NCI-H1436 treated with DMSO at 0.1 percent for 48 hours (cell line): ENCODE data around the gene CXCL11.
"Not testable (repeated sequence)": the region's sequence is repeated elsewhere in the genome, so short reads cannot be mapped to it uniquely, and the experiment has no call there.

ENCODE experiments used
- DNase-seq: peaks from one replicate; lab custom pipeline; 2025; lab: John Stamatoyannopoulos, UW

CXCL11 gene

DNA sequence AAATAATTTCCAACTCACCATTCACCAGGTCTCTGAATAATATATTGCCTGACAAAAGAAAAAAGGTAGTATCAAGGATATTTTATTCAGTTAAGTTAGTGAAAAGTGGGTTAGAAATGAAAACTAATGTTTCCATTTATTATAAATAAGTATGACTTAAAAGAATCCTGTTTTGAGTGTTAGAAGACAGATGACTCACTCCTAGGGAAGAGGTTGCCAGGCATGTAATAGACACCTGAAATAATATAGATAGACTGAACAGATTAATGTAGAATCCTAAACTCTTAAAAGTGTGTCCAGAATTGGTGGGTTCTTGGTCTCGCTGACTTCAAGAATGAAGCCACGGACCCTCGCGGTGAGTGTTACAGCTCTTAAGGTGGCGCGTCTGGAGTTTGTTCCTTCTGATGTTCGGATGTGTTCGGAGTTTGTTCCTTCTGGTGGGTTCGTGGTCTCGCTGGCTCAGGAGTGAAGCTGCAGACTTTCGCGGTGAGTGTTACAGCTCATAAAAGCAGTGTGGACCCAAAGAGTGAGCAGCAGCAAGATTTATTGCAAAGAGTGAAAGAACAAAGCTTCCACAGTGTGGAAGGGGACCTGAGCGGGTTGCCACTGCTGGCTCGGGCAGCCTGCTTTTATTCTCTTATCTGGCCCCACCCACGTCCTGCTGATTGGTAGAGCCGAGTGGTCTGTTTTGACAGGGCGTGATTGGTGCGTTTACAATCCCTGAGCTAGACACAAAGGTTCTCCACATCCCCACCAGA is 6.5 kb upstream of the CXCL11 start:
- not testable (repeated sequence) for DNase-seq

- no peak for DNase-seq
Measured at GRCh38 chr4:76036855-76037254, 985 bp upstream of the CXCL11 start.

GRCh38 chr4:76035141-76035540 is 729 bp downstream of the CXCL11 start:
- DNase-seq = no peak

- no peak for DNase-seq
Measured at GRCh38 chr4:76029300-76029699, 6.6 kb downstream of the CXCL11 start.

DNA sequence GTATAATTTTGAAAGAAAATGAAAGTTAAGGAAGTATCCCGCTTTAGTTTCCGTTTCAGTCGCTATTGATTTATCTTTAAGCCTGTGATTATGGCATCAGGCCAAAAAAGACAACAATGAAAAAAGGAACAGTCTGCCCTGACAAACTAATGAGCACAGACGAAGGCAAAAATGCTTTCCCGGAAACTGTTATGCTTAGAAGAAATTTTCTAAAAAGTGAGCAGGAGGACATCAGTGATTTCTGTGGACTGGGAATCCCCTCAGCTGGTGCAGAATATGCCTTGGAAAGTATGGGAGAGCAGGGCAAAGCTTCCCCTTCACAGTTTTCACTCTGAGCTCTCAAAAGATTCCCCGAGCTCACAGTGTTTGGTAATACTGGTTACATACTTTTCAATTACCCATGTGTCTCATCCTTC is 7.5 kb downstream of the CXCL11 start:
- no peak for DNase-seq

DNA sequence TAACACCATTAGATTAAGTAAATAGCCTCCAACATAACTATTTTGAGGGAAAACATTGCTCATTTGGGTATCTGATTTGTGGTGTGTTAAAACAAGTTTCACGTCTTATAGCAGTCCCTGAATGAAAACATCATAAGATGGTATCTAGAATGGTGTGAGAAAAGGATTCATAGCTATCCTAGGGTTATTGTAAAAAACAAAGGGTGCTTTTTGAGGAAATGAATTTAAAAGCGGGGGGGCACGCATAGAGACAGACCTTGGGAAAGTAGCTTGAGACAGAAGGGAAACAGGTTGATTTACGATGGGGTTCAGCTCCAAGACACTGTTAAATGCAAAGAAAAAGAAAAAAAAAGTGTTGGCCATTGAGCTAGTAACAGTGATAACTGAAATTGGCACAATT is 11.8 kb downstream of the CXCL11 start:
- no peak for DNase-seq

DNA sequence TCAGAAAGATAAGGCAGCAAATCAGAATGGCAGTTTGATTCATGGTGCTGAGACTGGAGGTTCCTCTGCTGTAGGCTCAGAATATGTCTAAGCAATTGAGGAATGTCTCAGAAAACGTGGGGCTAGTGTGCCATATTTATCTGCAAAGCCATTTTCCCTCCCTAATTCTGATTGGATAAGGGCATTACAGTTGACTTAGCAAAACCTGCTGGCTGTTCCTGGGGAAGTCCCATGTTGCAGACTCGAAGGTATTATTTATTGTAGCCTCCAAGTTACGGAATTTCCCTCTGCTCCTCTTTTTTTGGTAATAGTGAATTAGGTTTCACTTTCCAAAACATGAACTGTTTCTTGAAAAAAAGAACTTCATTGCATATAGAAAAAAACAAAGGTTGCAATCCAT is 12.5 kb downstream of the CXCL11 start, which contains the start of gene CXCL10:
Gene CXCL10, minus strand, starts transcription at position 109 of the 400 bp plus-strand sequence. Its CDS starts 66 bp downstream, at position 43.
- DNase-seq = no peak

- DNase-seq = no peak
Measured at GRCh38 chr4:76022677-76023076, 13.2 kb downstream of the CXCL11 start.

GRCh38 chr4:76022031-76022430 is 13.8 kb downstream of the CXCL11 start:
- DNase-seq = no peak

GRCh38 chr4:76017056-76017686 is 18.7 kb downstream of the CXCL11 start:
- no peak for DNase-seq

- no peak for DNase-seq
Measured at GRCh38 chr4:76016393-76016792, 19.5 kb downstream of the CXCL11 start.

DNA sequence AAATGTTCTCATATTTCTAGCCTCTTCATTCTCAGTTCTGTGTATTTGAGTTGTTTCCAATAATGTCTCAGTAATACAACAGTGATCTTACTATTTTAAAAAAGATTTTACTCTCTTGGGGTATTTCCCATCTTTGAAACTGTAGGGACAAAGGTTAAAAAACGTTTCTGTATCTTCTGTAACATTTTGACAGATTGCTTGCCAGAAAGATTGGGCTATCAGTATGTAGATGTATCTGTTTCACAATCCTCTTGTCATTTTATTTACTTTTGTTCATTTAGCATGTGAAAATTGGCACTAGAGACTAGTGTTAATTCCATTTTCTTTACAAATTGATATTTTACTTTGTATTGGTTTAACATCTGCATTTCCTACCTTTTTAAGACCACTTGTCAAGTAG is 22.3 kb downstream of the CXCL11 start:
- DNase-seq = no peak

- DNase-seq = no peak
Measured at GRCh38 chr4:76012388-76012801, 23.5 kb downstream of the CXCL11 start.

DNA sequence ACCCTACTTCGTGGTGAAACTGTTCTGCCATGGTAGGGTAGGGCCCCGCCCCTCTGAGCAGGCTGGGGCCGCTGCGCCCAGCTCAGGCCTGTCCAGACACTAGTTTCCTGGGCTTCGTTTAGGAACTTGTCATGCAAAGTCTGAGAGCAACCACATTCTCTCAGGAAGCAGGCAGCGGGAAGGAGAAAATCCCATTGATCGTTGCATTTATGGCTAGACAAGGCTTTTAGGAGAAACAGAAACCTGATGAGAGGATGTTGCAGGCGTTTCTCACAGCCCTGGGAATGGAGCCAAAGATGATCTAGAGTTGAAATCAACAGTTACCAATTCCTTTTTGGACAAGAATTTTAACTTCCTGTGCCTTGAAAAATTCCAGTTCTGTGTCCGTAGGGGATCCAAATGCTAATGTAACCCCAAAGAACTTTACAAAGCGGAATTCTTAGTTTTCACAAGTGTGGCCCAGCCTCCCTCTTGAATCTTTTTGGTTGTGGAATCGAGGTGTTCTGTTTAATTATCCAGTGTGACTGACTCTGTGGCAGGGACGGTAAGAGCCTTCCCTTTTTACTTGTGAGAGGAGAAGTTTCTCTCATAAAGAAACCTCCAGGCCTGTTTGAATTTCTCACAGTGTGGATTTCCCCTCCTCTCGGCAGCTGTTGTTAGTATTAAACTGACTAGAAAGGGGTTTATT is 24.0 kb downstream of the CXCL11 start:
- DNase-seq = no peak

- DNase-seq = no peak
Measured at GRCh38 chr4:76011018-76011670, 24.7 kb downstream of the CXCL11 start.

DNA sequence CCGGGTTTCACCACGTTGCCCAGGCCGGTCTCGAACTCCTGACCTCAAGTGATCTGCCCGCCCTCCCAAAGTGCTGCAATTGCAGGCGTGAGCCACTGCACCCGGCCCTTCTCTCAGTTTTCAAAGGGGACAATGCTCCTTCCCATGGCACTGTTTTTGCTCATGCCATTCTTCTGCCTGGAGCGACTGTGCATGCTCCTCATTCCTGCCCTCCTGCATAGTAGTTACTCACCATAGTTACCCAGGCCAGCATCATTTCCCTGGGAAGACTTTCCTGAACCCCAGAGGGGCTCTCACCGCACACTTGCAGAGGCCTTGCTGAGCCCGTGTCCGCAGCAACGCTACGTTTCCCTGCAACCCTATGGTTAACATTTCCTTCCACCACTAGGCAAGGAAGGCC is 25.3 kb downstream of the CXCL11 start:
- DNase-seq = no peak

DNA sequence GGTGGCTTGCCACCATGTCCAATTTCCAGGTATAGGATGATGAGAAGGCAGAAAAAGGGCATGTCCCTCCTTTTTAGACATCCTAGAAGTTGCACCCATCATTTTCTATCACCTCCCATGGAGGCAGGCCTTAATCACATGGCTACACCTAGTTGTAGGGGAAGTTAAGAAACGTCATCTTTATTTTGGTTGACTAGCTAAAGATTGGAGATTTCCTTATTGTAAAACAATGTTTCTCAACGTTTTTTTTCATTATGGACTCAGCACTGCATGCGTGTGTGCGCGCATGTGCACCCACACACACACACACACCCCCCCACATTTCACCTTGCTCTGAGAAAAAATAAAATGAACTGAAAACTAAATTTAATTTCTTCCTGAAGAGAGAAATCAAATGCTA is 26.6 kb downstream of the CXCL11 start:
- DNase-seq = no peak

- DNase-seq = no peak
Measured at GRCh38 chr4:76007089-76007862, 28.6 kb downstream of the CXCL11 start, which contains the start of gene CXCL9. Gene CXCL9, minus strand, starts transcription at chr4:76007509. Its CDS starts 60 bp downstream, at chr4:76007449.

DNA sequence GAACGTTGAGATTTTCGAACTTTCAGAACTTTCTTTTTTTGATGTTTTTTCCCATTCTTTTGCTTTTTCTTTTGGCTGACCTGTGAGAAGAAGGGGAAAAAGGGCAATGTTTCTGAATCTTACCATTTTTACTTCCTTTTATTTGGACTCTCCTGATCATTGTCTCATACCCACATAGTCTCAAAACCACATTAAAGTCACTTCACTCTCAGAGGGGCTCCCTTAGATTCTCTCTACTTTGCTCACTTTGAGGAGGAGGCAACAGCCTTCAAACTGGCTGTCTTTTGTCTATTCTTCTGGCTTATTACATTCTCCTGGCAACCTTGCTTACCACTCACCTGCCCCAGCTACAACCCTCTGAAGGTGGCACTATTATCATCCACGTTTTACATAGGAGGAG is 32.2 kb downstream of the CXCL11 start:
- DNase-seq = no peak

DNA sequence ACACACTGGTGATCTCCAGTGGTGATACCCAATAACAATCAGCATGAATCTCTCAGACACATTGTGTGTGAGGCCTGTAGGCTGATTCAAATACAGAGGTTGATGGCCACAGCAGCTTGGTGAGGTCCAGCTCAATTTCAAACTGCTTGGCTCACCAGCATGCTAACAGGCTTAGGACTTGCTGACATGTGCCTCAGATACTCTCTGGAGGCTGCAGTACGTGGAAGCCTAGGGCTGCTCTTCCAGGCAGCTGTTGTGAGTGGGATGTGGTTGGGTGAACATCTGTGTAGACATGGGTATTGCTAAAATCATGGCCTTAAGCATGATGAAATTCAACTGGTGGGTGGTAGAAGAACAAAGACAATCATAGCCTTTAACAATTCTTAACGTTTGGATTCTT is 32.8 kb downstream of the CXCL11 start:
- no peak for DNase-seq

DNA sequence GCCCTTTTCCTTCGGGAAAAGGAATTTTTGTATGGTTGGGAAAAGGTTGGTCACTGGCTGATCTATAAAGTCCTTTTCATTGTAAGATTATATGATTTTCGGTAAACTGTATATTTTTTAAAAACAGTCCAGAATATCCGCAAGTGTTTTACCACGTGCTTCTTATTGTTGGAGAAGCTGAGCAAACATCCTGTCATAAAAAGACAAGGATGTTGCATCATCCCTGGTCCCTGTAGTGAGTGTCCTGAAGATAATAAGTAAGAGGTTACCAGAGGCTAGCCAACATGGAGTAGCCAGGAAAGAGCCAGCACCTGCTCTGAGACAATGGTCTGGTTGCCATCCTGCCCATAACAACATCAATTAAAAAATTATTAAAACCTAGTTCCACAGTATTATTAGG is 33.7 kb downstream of the CXCL11 start:
- no peak for DNase-seq

GRCh38 chr4:76001700-76002099 is 34.2 kb downstream of the CXCL11 start:
- DNase-seq = no peak
